ENCODE measurements around the gene RALGAPA2.

The RALGAPA2 gene

GRCh38 chr20:20364593-20365479, 347.6 kb downstream of the RALGAPA2 start:
- Histone ChIP-seq H3K4me3 (ENCODE audit: low read length) (no peak overlapping the region), H3K27ac (ENCODE audit: low read length) (no peak overlapping the region), H3K36me3 (replicated peaks; ENCODE audit: low read depth, low read length) (no peaks in the 10 kb centered on the region), H3K4me1 (ENCODE audit: low read length) (peaks cover 15% of the 10 kb centered on the region), H3K27me3 (ENCODE audit: low read depth, low read length) (peaks cover 30% of the 10 kb centered on the region), H3K79me2 (ENCODE audit: low read length) (no peaks in the 10 kb centered on the region), H3K4me2 (ENCODE audit: low read length) (no peak overlapping the region), H3K9me3 (ENCODE audit: insufficient read depth, low read length) (no peaks in the 10 kb centered on the region), H2AFZ (ENCODE audit: low read depth, low read length) (no peak overlapping the region), H3K9ac (ENCODE audit: low read length) (no peak overlapping the region), H4K20me1 (ENCODE audit: insufficient read depth, low read length) (no peaks in the 10 kb centered on the region)
- TF ChIP-seq CTCF (IDR thresholded peaks at IDR 0.05; ENCODE audit: low read depth, low read length), result no peak
- TF ChIP-seq EZH2phosphoT487 (IDR thresholded peaks at IDR 0.05; ENCODE audit: low read depth), result no peak

GRCh38 chr20:20363799-20364592, 348.4 kb downstream of the RALGAPA2 start:
- Histone ChIP-seq H3K36me3 (replicated peaks; ENCODE audit: low read depth, low read length) (no peaks in the 10 kb centered on the region), H2AFZ (ENCODE audit: low read depth, low read length) (no peak overlapping the region), H3K27me3 (ENCODE audit: low read depth, low read length) (peaks cover 32% of the 10 kb centered on the region), H3K4me3 (ENCODE audit: low read length) (no peak overlapping the region), H3K27ac (ENCODE audit: low read length) (no peak overlapping the region), H3K9me3 (ENCODE audit: insufficient read depth, low read length) (no peaks in the 10 kb centered on the region), H3K9ac (ENCODE audit: low read length) (no peak overlapping the region), H3K4me2 (ENCODE audit: low read length) (no peak overlapping the region), H3K79me2 (ENCODE audit: low read length) (no peaks in the 10 kb centered on the region), H4K20me1 (ENCODE audit: insufficient read depth, low read length) (no peaks in the 10 kb centered on the region), H3K4me1 (ENCODE audit: low read length) (peaks cover 15% of the 10 kb centered on the region)
- no peak for TF ChIP-seq EZH2phosphoT487 (IDR thresholded peaks at IDR 0.05; ENCODE audit: low read depth)
- no peak for TF ChIP-seq CTCF (IDR thresholded peaks at IDR 0.05; ENCODE audit: low read depth, low read length)

- Histone ChIP-seq H3K27ac (ENCODE audit: low read length) (no peak overlapping the region), H2AFZ (ENCODE audit: low read depth, low read length) (no peak overlapping the region), H3K4me3 (ENCODE audit: low read length) (no peak overlapping the region), H3K79me2 (ENCODE audit: low read length) (no peaks in the 10 kb centered on the region), H3K36me3 (replicated peaks; ENCODE audit: low read depth, low read length) (no peaks in the 10 kb centered on the region), H4K20me1 (ENCODE audit: insufficient read depth, low read length) (no peaks in the 10 kb centered on the region), H3K27me3 (ENCODE audit: low read depth, low read length) (peaks cover 35% of the 10 kb centered on the region), H3K4me1 (ENCODE audit: low read length) (peaks cover 15% of the 10 kb centered on the region), H3K9me3 (ENCODE audit: insufficient read depth, low read length) (no peaks in the 10 kb centered on the region), H3K9ac (ENCODE audit: low read length) (no peak overlapping the region), H3K4me2 (ENCODE audit: low read length) (no peak overlapping the region; the same call in 1 of the 2 replicates)
- TF ChIP-seq CTCF (IDR thresholded peaks at IDR 0.05; ENCODE audit: low read depth, low read length), result no peak
- TF ChIP-seq EZH2phosphoT487 (IDR thresholded peaks at IDR 0.05; ENCODE audit: low read depth), result no peak
Measured at GRCh38 chr20:20363434-20363798, 349.0 kb downstream of the RALGAPA2 start.

Data from OCI-LY3 (cell line).